Activated CD4-positive, alpha-beta T cell treated with anti-CD3 and anti-CD28 coated beads, Interleukin-2, Interleukin-6, amounts not matched to agents 100 ng/mL and 50 ng/mL, durations not matched to agents 16 hours and 8 hours (primary cell): ENCODE results near the gene CTSK.
"Not testable (repeated sequence)": the region's sequence is repeated elsewhere in the genome, so short reads cannot be mapped to it uniquely, and the experiment has no call there.

Source experiments
- DNase-seq: peaks from one replicate; pipeline ENCODE4 v3.0.0-alpha.2; 2020

The CTSK gene

DNA sequence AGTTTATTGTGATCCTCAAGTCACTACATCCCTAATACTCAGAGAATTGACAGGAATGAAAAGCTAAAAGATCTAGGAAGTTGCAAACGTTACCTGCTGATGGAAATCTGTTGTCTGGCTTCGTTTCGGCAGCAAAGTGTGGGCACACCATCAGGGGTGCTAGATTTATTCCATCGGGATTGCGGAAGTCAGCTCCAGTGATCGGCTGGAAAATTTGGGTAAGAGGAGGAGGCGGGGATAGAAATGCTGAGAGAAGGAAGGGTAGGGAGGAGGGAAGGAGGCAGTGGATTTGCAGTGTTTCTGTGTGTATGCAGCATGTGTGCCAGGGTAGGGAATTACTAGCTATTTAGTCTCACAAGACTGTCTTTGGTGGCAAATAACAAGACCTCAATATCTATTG, at the start of gene CTSK:
Gene CTSK, minus strand, starts transcription at position 140 of the 400 bp plus-strand sequence. CDS start 1,455 bp downstream, outside the sequence.
- DNase-seq: no peak

DNA sequence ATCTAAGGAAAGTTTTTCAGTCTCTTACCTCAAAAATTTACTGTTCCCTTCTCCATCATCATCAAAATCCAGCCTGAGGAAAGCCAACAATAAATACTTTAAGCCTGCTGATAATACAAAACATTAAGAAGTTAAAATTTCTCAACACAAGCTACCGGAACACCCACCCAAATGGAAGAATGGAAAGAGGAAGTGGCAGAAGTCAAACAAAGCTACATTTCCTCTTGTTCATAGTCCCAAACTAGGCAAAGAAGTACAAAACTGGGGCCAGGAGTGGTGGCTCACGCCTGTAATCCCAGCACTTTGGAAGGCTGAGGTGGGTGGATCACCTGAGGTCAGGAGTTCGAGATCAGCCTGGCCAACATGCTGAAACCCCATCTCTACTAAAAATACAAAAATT, 44.7 kb upstream of the CTSK start:
- DNase-seq: not testable (repeated sequence)

DNA sequence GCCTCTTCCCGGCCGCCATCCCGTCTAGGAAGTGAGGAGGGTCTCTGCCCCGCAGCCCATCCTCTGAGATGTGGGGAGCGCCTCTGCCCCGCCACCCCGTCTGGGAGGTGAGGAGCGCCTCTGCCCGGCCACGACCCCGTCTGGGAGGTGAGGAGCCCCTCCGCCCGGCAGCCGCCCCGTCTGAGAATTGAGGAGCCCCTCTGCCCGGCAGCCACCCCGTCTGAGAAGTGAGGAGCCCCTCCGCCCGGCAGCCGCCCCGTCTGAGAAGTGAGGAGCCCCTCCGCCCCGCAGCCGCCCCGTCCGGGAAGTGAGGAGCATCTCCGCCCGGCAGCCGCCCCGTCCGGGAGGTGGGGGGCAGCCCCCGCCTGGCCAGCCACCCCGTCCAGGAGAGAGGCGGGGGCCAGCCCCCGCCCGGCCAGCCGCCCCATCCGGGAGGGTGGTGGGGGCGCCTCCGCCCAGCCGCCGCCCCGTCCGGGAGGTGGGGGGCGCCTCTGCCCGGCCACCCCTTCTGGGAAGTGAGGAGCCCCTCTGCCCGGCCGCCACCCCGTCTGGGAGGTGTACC, 42.8 kb upstream of the CTSK start:
- DNase-seq: not testable (repeated sequence)

DNA sequence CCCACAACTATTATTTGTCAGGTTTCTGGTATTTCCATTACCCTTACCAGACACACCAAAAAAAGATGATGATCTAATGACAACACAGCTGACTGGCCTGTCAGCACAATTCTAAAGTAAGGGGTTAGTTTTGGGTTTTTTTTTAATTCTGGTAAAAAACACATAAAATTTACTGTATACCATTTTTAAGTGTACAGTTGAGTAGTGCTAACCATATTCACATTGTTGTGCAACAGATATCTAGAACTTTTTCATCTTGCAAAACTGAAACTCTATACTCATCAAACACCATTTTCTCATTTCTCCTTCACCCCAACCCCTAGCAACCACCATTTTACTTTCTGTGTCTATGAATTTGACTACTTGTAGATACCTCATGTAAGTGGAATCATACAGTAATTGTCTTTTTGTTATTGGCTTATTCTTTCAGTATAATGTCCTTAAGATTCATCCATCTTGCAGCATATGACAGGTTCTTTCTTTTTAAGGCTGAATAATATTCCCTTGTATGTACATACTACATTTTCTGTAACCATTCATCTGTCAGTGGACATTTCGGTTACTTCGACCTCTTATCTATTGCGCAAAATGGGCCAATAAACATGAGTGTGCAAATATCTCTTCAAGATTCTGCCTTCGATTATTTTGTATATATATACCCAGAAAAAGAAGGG, 38.5 kb upstream of the CTSK start:
- peak; percentile 22 for DNase-seq

DNA sequence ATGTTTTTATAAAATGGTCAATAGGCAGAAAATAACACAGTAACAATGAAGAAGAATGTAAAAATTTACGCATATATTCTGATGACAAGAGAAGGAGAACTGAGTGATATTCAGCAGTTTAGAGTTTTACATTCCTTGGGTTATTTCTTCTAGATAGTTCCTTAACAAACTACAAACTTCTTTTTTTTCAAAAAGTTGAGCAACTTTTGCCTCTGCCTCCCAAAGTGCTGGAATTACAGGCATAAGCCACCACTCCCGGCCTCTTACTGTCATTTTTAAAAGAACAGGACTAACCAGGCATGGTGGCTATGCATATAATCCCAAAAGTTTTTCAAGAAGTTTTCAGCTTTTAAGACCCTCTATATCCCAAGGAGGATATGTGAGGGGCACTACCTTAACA, 35.4 kb upstream of the CTSK start:
- DNase-seq: no peak

GRCh38 chr1:150842964-150843363, 34.9 kb upstream of the CTSK start:
- DNase-seq: no peak

DNA sequence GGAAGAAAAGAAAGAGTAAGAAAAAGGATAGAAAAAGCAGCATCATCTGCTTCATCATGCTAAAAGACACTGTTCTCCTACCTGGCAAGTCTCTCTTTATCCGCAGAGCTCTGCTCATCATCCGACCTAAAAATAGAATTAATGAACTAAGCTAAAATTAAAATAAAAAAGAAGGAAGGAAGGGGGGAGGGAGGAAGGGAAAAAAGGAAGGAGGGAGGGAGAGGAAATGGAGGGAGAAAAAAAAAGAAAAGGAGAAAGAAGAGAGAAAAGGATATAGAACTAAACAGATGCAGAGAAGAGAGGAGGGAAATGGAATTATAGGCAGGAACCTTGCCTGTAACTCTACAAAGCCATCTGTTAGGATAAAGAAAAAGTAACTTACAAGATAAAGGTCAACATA, 34.3 kb upstream of the CTSK start:
- DNase-seq: no peak

DNA sequence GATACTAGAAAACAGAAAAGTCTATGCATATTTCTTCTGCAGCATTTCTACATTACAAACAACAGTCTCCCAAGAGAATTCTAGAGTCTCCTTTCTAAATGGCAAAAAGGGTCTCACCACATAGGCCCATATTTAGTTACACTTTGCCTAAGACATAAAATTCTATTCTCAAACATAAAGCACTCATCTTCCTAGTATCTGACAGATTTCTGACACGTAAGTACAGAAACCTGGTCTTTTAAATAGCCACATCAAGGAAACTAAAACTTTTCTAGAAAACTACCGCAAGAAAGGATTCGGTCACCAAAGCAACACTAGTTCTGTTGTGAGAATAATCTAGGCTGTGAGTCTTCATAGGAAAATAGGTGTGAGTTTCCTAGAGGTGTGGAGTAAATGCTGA, 33.6 kb upstream of the CTSK start:
- DNase-seq: peak; percentile 55

DNA sequence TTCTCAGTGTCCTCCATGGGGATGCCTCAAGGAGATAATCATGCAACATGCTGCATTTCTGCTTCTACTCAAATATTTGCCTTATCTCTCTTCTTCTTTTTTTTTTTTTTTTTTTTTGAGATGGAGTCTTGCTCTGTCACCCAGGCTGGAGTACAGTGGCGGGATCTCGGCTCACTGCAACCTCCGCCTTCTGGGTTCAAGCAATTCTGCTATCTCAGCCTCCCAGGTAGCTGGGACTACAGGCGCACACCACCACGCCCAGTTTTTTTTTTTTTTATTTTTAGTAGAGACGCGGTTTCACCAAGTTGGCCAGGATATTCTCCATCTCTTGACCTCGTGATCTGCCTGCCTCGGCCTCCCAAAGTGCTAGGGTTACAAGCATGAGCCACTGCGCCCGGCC, 32.8 kb upstream of the CTSK start:
- not testable (repeated sequence) for DNase-seq

- DNase-seq: no peak
These were observed 28.2 kb upstream of the CTSK start for GRCh38 chr1:150836129-150836773.

DNA sequence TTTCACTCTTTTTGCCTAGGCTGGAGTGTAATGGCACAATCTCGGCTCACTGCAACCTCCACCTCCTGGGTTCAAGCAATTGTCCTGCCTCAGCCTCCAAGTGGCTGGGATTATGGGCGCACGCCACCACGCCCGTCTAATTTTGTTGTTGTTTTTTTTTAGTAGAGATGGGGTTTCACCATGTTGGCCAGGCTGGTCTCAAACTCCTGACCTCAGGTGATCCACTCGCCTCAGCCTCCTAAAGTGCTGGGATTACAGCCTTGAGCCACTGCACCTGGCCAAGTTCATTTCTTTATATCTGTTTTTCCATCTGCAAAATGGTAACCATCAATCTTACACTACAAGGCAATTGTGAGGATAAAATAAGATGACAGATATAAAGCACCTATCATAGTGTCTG, 25.9 kb upstream of the CTSK start:
- not testable (repeated sequence) for DNase-seq

DNA sequence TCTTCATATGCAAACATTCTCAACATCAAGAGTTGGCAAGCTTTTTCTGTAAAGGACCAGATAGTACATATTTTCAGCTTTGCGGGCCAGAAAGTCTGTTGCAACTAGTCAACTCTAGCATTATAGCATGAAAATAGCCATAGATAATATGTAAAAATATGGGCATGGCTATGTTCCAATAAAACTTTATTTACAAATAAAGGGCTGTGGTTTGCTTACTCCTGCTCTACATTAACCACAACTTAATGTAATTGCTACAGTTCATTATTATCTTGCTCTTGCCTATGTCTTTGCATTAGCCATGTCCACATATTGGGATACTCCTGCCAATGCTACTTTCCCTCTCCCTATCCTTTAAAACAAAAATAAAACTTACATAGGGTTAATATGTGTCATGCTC, 24.5 kb upstream of the CTSK start:
- no peak for DNase-seq

DNA sequence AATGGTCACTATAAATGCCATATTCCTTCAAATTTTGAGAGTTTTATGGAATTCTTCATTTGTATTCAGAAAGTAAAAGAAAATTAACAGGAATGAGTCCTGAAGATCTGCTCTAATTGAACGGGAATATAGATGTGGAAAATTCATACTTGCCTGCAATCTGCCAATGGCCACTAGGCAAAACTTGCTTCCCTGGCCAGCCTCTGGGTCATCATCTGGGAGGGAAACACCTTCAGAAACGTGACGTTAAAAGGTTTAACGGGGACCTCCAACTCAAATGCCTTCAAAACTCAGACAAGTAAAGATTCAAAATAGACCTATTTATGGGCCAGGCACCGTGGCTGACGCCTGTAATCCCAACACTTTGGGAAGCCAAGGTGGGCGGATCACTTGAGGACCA, 21.7 kb upstream of the CTSK start:
- DNase-seq: no peak

DNA sequence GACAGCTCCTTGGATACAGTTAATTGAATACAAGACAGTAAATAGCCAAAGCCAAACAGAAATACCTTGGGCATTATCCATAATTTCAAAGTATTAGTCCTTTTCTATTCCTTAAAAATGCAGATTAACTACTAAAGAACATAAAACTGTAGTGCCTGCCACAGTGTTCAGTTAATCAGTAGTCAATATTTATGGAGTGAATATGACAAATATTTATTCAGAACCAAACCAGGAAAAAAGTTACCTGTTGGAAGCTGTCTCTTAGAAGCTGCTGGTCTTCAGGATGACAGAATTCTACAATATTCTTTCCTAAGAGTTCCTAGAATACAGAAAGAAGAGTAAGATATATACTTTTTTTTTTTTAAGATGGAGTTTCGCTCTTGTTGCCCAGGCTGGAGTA, 18.2 kb upstream of the CTSK start:
- DNase-seq: no peak

- DNase-seq: peak; percentile 18
These were observed 12.9 kb upstream of the CTSK start for GRCh38 chr1:150820730-150821512.

DNA sequence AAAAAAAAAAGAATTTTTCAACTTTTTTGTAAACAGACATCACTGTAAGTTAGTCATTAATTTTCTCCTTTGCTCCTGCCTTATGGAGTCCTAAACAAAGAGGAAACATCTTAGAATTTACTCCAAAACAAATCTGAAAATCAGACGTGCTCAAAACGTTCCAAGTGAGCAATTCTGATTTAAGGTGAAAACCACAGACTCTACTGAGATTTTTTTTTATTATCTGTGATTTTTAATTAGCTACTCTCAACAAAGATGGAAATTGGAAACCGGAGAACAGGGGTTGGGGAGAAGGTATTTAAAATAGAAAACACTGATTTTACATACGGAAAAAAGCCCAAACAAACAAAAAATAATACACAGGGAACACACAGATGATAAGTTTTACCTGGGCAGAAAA, 7.8 kb upstream of the CTSK start:
- DNase-seq: no peak

- peak; percentile 13 for DNase-seq
These were observed 5.1 kb upstream of the CTSK start for GRCh38 chr1:150813028-150813707.

DNA sequence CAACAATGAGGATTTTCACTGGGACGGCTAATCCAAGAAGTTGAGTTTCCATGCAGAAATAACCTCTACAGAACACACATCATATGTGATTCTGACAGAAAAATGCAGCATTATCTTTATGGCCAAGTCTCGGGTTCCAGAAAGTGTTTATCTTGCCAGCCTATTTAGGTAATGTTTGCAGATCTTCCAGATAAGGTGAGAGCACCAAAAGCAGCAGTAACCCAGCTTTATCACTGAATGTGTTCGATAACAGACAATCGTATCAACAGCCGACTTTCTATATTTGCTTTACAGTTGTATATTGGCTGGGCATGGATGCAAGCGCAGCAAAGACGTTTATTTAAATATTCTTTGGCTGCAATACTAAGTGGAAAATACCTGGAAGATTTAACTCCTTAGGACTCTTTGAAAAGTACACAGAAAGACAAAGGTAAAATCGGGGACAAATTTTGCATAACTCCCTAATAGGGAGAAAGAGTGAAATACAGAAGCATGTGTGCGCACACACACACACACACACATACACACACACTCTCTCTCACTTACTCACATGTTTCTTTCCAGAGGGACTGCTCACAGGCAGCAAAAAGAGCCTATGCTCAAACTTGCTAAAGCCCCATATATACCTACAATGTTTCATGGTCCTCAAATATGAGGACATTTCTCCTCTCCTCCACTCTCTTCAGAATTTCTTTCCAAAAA, 3.0 kb upstream of the CTSK start:
- no peak for DNase-seq

- no peak for DNase-seq
These were observed 1.6 kb upstream of the CTSK start for GRCh38 chr1:150809651-150810050.

DNA sequence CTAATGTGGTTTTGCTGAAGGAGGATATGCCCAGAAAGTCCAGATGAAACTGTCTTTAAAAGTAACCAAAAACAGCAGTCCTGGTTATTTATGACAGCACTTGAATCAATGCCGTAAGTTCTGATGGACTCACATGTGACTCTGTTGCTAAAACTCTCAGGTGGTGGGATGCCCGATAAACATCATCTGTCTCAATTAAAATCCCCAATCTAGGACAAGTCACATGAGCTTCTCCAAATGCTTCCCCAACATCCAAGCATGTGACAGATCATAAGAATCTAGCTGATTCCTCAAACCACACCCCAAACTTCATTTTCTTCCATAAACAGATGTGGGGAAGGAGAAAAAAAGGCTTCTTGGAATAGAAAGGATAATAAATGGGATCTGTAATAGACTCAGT, 786 bp upstream of the CTSK start:
- no peak for DNase-seq

GRCh38 chr1:150807249-150808023, 624 bp downstream of the CTSK start:
- no peak for DNase-seq

DNA sequence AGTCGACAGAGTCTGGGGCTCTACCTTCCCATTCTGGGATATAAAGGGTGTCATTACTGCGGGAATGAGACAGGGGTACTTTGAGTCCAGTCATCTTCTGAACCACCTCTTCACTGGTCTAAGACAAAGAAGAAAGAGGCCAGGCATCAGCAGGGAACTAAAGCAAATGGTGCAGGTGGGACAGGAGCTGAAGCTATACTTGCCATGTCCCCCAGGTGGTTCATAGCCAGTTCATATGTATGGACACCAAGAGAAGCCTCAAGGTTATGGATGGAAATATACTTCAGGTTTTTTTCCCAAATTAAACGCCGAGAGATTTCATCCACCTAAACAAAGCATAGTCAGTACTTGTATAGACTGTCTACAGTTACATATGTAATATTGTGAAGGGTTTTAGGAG, 2.2 kb downstream of the CTSK start:
- no peak for DNase-seq
